Head of caudate nucleus (tissue), 42 donors: ENCODE results near the gene TM9SF3.
A peak's percentile ranks its signal among the peaks of the same experiment; 100 is the strongest.

Source experiments
- DNase-seq, 42 donors: peaks; one replicate each; pipeline versions ENCODE4 v3.0.0 to v3.0.0-alpha.2; 2020 to 2021; ENCODE audit warnings: mixed read lengths in 7 of 42
- intact Hi-C: fragments of 100-400 bp; cut with DNase I; formaldehyde crosslinking; loops from one replicate; pipeline ENCODE4 v1.15.0; 2022

TM9SF3 gene

GRCh38 chr10:96529634-96530279 lies 57.1 kb downstream of the TM9SF3 start:
- intact Hi-C loops: no loop called here
- DNase-seq: no peak

GRCh38 chr10:96524741-96525140 lies 62.1 kb downstream of the TM9SF3 start:
- intact Hi-C loops: no loop called here

GRCh38 chr10:96517284-96517683 lies 69.5 kb downstream of the TM9SF3 start:
- DNase-seq: no peak
- intact Hi-C loops: no loop called here

More at GRCh38 chr10:96524741-96525140, 62.1 kb downstream of the TM9SF3 start:
- DNase-seq: no peak

- intact Hi-C loops: no loop called here
- no peak for DNase-seq
Measured at GRCh38 chr10:96516337-96516736, 70.5 kb downstream of the TM9SF3 start.

- DNase-seq: peak; percentile 76 to 96 (median 90)
- intact Hi-C loops: loop anchor here (5.0 kb wide), 1 partner anchor 117 kb away; no protein-coding TSS in a partner anchor
Measured at GRCh38 chr10:96513698-96514561, 72.9 kb downstream of the TM9SF3 start, which contains the start of gene TLL2. Gene TLL2, minus strand, starts transcription at chr10:96513926. Its CDS starts 241 bp downstream, at chr10:96513685.

GRCh38 chr10:96513305-96513697 lies 73.5 kb downstream of the TM9SF3 start:
- peak in 3 of 42 donors; percentile 21 to 48 (median 39) for DNase-seq
- intact Hi-C loops: loop anchor here (5.0 kb wide), 1 partner anchor 116 kb away; no protein-coding TSS in a partner anchor

GRCh38 chr10:96512524-96513304 lies 74.1 kb downstream of the TM9SF3 start:
- peak in 33 of 42 donors; percentile 7 to 62 (median 25) for DNase-seq

GRCh38 chr10:96511044-96511945 lies 75.5 kb downstream of the TM9SF3 start:
- intact Hi-C loops: loop anchor here (5.0 kb wide), 1 partner anchor 114 kb away; no protein-coding TSS in a partner anchor
- DNase-seq: peak in 27 of 42 donors; percentile 17 to 75 (median 49)

More at GRCh38 chr10:96512524-96513304, 74.1 kb downstream of the TM9SF3 start:
- intact Hi-C loops: loop anchor here (5.0 kb wide), 1 partner anchor 115 kb away; no protein-coding TSS in a partner anchor

- no peak for DNase-seq
- intact Hi-C loops: no loop called here
Measured at GRCh38 chr10:96509017-96509641, 77.7 kb downstream of the TM9SF3 start.

GRCh38 chr10:96507044-96507443 lies 79.8 kb downstream of the TM9SF3 start:
- no peak for DNase-seq
- intact Hi-C loops: no loop called here

- no peak for DNase-seq
- intact Hi-C loops: no loop called here
Measured at GRCh38 chr10:96505150-96506136, 81.4 kb downstream of the TM9SF3 start.

GRCh38 chr10:96502561-96503282 lies 84.1 kb downstream of the TM9SF3 start:
- DNase-seq: no peak
- intact Hi-C loops: no loop called here

GRCh38 chr10:96501985-96502384 lies 84.8 kb downstream of the TM9SF3 start:
- peak in 1 of 42 donors; percentile 12 for DNase-seq
- intact Hi-C loops: no loop called here

GRCh38 chr10:96500519-96500918 lies 86.3 kb downstream of the TM9SF3 start:
- peak in 2 of 42 donors; percentile 8 to 35 for DNase-seq
- intact Hi-C loops: no loop called here

- DNase-seq: peak in 2 of 42 donors; percentile 14 to 33
- intact Hi-C loops: no loop called here
Measured at GRCh38 chr10:96500050-96500449, 86.8 kb downstream of the TM9SF3 start.

GRCh38 chr10:96497391-96497790 lies 89.4 kb downstream of the TM9SF3 start:
- intact Hi-C loops: no loop called here
- peak in 2 of 42 donors; percentile 5 to 17 for DNase-seq
